Calu3 (cell line): Measurements from ENCODE around the gene LRRC31. TPM values are rescaled to one million over a fixed set of nuclear protein-coding genes. Genes with fewer than 3 reads are reported as not detected.

ENCODE experiments used
- BruUV-seq: library from RNA; stranded (reverse); fragments of 400-500 nt; replicated peaks from 2 replicates; lab custom pipeline; 2021; lab: Mats Ljungman, UMichigan
- CTCF ChIA-PET: fragments of 300-600 bp; sonication (Branson Sonifier 250); formaldehyde crosslinking; loops from one replicate; lab custom pipeline; 2022; ENCODE audit warnings: antibody characterized with exemption; lab: Charles Lee
- DNase-seq: peaks from one replicate; pipeline ENCODE4 v3.0.0; 2022
- H3K27ac Mint-ChIP-seq: one replicate; pipeline ENCODE4 v1.8.0; 2022; ENCODE audit warnings: mixed read lengths; ENCODE audit not compliant: unreplicated experiment
- H3K27me3 Mint-ChIP-seq: one replicate; pipeline ENCODE4 v1.8.0; 2022; ENCODE audit warnings: mixed read lengths; ENCODE audit not compliant: unreplicated experiment
- H3K36me3 Mint-ChIP-seq: one replicate; pipeline ENCODE4 v1.8.0; 2022; ENCODE audit warnings: mild to moderate bottlenecking, moderate library complexity, mixed read lengths; ENCODE audit not compliant: insufficient read depth, unreplicated experiment
- H3K4me1 Mint-ChIP-seq: one replicate; pipeline ENCODE4 v1.8.0; 2022; ENCODE audit warnings: mild to moderate bottlenecking, low read depth, mixed read lengths; ENCODE audit not compliant: unreplicated experiment
- H3K4me3 Mint-ChIP-seq: one replicate; pipeline ENCODE4 v1.8.0; 2022; ENCODE audit warnings: mild to moderate bottlenecking, low read depth, moderate library complexity, mixed read lengths; ENCODE audit not compliant: unreplicated experiment
- H3K9me3 Mint-ChIP-seq: one replicate; pipeline ENCODE4 v1.8.0; 2022; ENCODE audit warnings: low read depth, mixed read lengths; ENCODE audit not compliant: unreplicated experiment
- CTCF ChIP-seq: fragments of 200-600 bp; IDR thresholded peaks from one replicate; pipeline ENCODE4 v1.8.0; 2022; ENCODE audit warnings: antibody characterized with exemption; ENCODE audit not compliant: unreplicated experiment
- intact Hi-C: fragments of 100-400 bp; cut with micrococcal nuclease; formaldehyde crosslinking; loops from one replicate; pipeline ENCODE4 v1.10.0; 2022; ENCODE audit not compliant: unreplicated experiment
- total RNA-seq: library from RNA; stranded (reverse); gene quantifications from 2 replicates; pipeline ENCODE4 v1.2.3, GENCODE V29; 2022

Gene LRRC31
- total RNA-seq, 1 experiment from 2014 or later, result 2.8 TPM

- intact Hi-C loops, result no loop called here
- TF ChIP-seq CTCF, result no peak
- CTCF ChIA-PET, result no interaction called here
- no peak for DNase-seq
- Mint-ChIP-seq H3K36me3 (no peaks in the 10 kb centered on the region), H3K4me3 (no peak overlapping the region), H3K27me3 (no peaks in the 10 kb centered on the region), H3K9me3 (peaks cover 4% of the 10 kb centered on the region), H3K4me1 (no peaks in the 10 kb centered on the region), H3K27ac (no peak overlapping the region)
- no TSS peak for BruUV-seq
Observed at GRCh38 chr3:169897284-169897683, 27.5 kb upstream of the LRRC31 start.

- intact Hi-C loops, result no loop called here
- Mint-ChIP-seq H3K4me1 (no peaks in the 10 kb centered on the region), H3K27ac (no peak overlapping the region), H3K4me3 (no peak overlapping the region), H3K27me3 (no peaks in the 10 kb centered on the region), H3K9me3 (no peaks in the 10 kb centered on the region), H3K36me3 (no peaks in the 10 kb centered on the region)
- DNase-seq, result no peak
- CTCF ChIA-PET, result interaction anchor here (0.6 kb wide), 1 partner anchor 1582 kb away, joined by 4 read pairs; no protein-coding TSS in a partner anchor
- no peak for TF ChIP-seq CTCF
- no TSS peak for BruUV-seq
Observed at GRCh38 chr3:169895072-169895471, 25.3 kb upstream of the LRRC31 start.

GRCh38 chr3:169894110-169894509 is 24.4 kb upstream of the LRRC31 start:
- Mint-ChIP-seq H3K4me1 (no peaks in the 10 kb centered on the region), H3K9me3 (no peaks in the 10 kb centered on the region), H3K27ac (no peak overlapping the region), H3K27me3 (no peaks in the 10 kb centered on the region), H3K36me3 (no peaks in the 10 kb centered on the region), H3K4me3 (no peak overlapping the region)
- no TSS peak for BruUV-seq
- intact Hi-C loops, result no loop called here
- no peak for TF ChIP-seq CTCF
- DNase-seq, result no peak
- CTCF ChIA-PET, result interaction anchor here (2.2 kb wide), 1 partner anchor 24 kb away, joined by 5 read pairs; the partner anchor contains the start of gene LRRC31

- no peak for DNase-seq
- Mint-ChIP-seq H3K4me1 (peaks cover under 1% of the 10 kb centered on the region), H3K27me3 (no peaks in the 10 kb centered on the region)
Observed at GRCh38 chr3:169891886-169892285, 22.2 kb upstream of the LRRC31 start.

More at GRCh38 chr3:169891886-169892285, 22.2 kb upstream of the LRRC31 start:
- CTCF ChIA-PET, result interaction anchor here (0.6 kb wide), 1 partner anchor 492 kb away, joined by 4 read pairs; no protein-coding TSS in a partner anchor
- TF ChIP-seq CTCF, result no peak
- Mint-ChIP-seq H3K9me3 (no peaks in the 10 kb centered on the region), H3K36me3 (no peaks in the 10 kb centered on the region), H3K27ac (no peak overlapping the region), H3K4me3 (no peak overlapping the region)
- intact Hi-C loops, result no loop called here
- BruUV-seq, result no TSS peak
